Activated CD4-positive, alpha-beta T cell treated with anti-CD3 and anti-CD28 coated beads, Interleukin-2, amount 50 U/mL, for 1 hour (primary cell): Measurements from ENCODE around the gene IRF2BPL.

Experiments used
- DNase-seq: peaks from one replicate; pipeline ENCODE4 v3.0.0-alpha.2; 2020

The IRF2BPL gene

DNA sequence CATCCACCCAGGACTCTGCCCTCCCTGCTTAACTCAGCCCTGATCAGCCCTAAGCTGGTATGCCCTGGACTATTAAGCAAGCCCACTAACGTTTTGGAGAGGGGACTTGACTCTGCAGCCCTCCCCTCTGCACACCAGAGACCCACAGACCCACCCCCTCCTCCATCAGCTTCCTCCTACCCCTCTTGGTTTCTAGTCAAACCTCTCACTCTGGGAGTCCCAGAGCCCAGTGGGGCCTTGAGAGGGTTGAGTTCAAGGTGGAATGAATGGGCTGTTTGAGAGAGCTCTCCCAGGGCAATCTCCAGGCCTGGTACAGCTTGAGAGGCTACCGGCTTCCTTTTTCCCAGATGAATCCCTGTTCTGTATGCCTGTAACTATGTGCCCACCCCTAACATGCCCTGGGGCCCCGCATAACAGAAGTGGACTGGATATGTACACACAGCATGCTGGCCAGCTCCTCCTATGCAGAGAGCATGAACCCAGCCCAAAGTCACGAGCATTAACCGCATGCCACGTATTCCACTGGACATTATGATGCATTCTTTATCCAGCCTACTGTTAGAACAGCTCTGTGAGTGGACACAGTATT is 43.6 kb downstream of the IRF2BPL start:
- DNase-seq = no peak

- DNase-seq = no peak
These were observed 44.2 kb downstream of the IRF2BPL start for GRCh38 chr14:76984297-76984696.

GRCh38 chr14:76981670-76982069 is 46.8 kb downstream of the IRF2BPL start:
- no peak for DNase-seq

DNA sequence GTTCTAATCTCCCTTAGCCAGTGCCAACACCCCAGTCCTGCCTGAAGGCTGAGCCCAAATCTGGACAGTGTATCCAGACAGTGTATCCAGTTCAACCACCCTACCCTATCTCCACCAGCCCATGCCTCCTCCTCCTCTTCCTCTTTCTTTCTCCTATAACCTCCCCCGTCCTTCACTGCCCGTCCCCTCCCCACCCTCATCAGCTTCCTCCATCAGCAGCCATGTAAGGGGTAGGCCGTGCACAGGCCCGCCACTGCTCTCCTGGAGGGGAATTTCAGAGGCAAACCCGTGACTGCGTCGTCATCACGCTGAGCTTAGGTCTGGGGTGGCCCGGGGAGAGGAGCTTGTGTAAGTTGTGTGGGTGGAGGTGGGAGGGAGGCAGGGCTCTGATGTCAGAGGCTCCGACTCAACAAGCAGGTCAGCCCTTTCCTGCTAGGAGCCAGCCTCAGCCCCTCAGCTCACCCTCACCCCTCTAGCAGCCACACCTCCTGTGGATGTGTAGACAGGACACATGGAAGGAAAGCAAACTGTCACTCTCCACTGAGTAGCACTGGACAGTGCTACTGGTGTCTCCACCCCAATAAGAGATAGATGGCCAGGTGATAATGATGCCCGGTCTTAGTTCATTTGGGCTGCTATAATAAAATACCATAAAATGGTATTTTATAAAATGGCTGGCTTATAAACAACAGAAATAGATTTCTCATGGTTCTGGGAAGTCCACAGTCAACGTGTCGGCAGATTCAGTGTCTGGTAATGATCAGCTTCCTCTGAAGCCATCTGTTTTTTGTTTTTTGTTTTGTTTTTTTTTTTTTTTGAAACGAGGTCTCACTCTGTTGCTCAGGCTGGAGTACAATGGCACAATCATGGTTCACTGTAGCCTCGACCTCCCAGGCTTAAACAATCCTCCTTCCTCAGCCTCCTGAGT is 50.5 kb downstream of the IRF2BPL start:
- peak; percentile 78 for DNase-seq

- no peak for DNase-seq
These were observed 52.1 kb downstream of the IRF2BPL start for GRCh38 chr14:76976240-76977005.

- no peak for DNase-seq
These were observed 52.7 kb downstream of the IRF2BPL start for GRCh38 chr14:76975812-76976211.

GRCh38 chr14:76975051-76975450 is 53.5 kb downstream of the IRF2BPL start:
- no peak for DNase-seq
